D721Med (cell line): Measurements from ENCODE around the gene VEGFA.

Experiments
- DNase-seq: peaks from one replicate; pipeline ENCODE4 v3.0.0; 2011; ENCODE audit warnings: low spot score; ENCODE audit not compliant: insufficient read length
- FAIRE-seq: peaks from 2 replicates; lab custom pipeline; 2011; peaks lifted over from hg19 to GRCh38; lab: Jason Lieb, UNC
- TF ChIP-seq, protein P1 (sequence below): IDR thresholded peaks from 2 replicates; pipeline ENCODE4 v1.5.1; 2012; ENCODE audit warnings: mild to moderate bottlenecking, control low read depth; ENCODE audit not compliant: insufficient read depth; ENCODE audit errors: missing control alignments

Gene VEGFA

DNA sequence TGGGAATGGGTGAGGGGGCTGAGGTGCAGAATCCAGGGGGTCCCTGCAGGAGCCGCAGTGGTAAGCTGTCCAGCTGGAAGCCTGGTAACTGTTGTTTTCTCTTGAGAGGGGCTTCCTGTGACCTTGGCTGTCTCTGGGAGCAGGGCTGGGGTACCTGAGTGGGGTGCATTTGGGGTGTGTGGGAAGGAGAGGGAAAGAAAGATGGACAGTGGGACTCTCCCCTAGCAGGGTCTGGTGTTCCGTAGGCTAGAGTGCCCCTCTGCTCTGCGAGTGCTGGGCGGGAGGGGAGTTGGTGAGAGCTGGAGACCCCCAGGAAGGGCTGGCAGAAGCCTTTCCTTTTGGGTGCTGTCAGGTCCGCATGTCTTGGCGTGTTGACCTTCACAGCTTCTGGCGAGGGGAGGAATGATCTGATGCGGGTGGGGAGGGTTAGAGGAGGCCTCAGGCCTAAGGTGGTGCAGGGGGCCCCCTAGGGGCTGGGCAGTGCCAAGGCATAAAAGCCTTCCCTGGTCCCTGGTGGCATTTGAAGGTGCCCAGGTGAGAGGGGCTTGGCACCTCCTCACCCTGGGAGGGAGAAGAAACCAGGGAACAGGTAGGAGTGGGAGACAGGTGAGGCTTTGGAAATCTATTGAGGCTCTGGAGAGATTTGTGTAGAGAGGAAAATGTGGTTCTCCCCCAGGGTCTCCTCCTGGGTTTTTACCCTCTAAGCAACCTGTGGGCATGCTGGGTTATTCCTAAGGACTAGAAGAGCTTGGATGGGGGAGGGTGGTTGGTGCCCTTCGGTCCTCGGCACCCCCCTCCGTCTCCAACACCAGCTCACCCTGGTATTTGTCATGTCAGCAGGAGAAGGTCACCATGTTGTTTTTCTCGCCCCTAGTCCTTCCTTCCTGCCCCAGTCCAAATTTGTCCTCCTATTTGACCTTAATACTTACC is 3.3 kb downstream of the VEGFA start:
- FAIRE-seq (no peak), DNase-seq (peak; percentile 68)
- TF ChIP-seq, protein P1, sequence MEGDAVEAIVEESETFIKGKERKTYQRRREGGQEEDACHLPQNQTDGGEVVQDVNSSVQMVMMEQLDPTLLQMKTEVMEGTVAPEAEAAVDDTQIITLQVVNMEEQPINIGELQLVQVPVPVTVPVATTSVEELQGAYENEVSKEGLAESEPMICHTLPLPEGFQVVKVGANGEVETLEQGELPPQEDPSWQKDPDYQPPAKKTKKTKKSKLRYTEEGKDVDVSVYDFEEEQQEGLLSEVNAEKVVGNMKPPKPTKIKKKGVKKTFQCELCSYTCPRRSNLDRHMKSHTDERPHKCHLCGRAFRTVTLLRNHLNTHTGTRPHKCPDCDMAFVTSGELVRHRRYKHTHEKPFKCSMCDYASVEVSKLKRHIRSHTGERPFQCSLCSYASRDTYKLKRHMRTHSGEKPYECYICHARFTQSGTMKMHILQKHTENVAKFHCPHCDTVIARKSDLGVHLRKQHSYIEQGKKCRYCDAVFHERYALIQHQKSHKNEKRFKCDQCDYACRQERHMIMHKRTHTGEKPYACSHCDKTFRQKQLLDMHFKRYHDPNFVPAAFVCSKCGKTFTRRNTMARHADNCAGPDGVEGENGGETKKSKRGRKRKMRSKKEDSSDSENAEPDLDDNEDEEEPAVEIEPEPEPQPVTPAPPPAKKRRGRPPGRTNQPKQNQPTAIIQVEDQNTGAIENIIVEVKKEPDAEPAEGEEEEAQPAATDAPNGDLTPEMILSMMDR, result peak; percentile 78

DNA sequence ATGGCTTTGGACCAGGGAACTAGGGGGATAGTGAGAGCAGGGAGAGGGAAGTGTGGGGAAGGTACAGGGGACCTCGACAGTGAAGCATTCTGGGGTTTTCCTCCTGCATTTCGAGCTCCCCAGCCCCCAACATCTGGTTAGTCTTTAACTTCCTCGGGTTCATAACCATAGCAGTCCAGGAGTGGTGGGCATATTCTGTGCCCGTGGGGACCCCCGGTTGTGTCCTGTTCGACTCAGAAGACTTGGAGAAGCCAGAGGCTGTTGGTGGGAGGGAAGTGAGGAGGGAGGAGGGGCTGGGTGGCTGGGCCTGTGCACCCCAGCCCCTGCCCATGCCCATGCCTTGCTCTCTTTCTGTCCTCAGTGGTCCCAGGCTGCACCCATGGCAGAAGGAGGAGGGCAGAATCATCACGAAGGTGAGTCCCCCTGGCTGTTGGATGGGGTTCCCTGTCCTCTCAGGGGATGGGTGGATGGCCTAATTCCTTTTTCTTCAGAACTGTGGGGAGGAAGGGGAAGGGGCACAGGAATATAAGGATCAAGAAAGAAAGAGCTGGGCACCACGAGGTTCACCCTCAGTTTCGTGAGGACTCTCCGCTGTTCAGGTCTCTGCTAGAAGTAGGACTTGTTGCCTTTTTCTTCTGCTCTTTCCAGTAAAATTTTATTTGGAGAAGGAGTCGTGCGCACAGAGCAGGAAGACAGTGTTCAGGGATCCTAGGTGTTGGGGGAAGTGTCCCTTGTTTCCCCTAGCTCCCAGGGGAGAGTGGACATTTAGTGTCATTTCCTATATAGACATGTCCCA is 4.2 kb downstream of the VEGFA start:
- FAIRE-seq (no peak), DNase-seq (no peak)
- TF ChIP-seq, protein P1, result no peak

DNA sequence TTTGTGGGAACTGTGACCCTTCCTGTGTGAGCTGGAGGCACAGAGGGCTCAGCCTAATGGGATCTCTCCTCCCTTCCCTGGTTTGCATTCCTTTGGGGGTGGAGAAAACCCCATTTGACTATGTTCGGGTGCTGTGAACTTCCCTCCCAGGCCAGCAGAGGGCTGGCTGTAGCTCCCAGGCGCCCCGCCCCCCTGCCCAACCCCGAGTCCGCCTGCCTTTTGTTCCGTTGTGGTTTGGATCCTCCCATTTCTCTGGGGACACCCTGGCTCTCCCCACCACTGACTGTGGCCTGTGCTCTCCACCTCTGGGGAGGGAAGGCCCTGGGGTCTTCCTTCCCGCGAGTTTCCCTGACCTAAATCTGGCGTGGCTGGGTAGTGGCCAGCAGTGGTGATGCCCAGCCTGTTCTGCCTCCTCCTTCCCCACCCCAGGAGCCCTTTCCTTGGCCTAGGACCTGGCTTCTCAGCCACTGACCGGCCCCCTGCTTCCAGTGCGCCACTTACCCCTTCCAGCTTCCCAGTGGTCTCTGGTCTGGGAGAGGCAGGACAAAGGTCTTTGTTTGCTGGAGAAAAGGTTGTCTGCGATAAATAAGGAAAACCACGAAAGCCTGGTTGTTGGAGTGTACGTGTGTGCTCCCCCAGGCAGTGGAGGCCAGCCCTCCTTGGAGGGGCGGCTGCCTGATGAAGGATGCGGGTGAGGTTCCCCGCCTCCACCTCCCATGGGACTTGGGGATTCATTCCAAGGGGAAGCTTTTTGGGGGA is 4.9 kb downstream of the VEGFA start:
- peak; percentile 88 for DNase-seq
- no peak for FAIRE-seq
- TF ChIP-seq, protein P1, result peak; percentile 56

DNA sequence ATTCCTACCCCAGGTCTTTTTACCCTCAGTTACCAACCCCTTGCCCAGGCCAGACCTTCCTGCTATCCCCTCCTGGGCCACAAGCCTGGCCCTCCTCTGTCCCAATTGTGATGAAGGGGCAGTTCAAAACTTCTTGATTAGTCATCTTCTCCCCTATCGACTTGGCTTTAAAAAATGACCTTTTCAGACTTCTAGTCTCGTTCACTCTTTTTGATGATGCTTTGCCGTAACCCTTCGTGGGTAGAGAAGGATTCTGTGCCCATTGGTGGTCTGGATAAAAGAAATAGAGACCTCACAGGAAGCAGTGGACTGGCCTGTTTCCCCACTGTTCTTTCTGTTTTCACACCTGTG is 5.5 kb downstream of the VEGFA start:
- DNase-seq, result no peak
- TF ChIP-seq, protein P1, result no peak
- FAIRE-seq, result no peak

DNA sequence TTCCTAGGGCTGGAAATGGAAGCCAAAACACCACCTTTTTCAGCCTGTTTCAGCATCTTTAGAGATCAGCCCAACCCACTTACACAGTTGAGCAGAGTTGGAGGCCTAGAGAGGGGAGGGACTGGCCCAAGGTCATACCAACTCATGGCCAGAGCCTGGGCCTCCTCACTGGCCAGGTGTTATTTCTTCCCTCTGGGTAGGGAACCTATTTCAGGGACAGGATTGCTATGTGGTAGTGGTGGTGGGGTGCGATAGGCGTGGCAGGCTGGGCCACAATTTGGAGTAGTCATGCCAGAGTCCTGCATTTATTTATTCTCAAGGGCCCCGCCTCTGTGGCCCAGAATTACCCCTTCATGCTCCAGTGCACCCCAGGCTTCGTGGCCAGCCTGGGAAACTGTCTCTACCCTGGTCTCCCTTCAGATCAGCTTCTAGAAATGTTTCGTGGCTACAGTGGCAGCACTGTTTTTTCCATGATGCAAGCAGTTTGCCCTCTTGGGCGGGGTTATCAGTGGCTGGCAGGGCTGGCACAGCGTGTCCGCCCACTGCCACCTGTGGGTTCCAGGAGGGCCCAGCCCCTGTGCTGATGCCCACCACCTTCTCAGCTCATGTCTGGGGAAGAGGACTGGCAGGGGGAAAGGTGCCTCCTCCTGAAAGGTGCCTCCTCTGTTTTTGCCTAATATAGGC is 6.2 kb downstream of the VEGFA start:
- TF ChIP-seq, protein P1, result no peak
- DNase-seq (no peak), FAIRE-seq (no peak)
